Colon (tissue), 2 donors: ENCODE data around the gene SLC23A2.
"Not testable (repeated sequence)": the region's sequence is repeated elsewhere in the genome, so short reads cannot be mapped to it uniquely, and the experiment has no call there.

Source experiments
- FAIRE-seq: peaks from 2 replicates; lab custom pipeline; 2012; peaks lifted over from hg19 to GRCh38; lab: Jason Lieb, UNC
- donor health status: control.
- donor health status: control.

The SLC23A2 gene

GRCh38 chr20:4902788-4903187 lies 98.5 kb downstream of the SLC23A2 start:
- no peak for FAIRE-seq

- no peak for FAIRE-seq
Measured at GRCh38 chr20:4901031-4901818, 100.1 kb downstream of the SLC23A2 start.

GRCh38 chr20:4898282-4899244 lies 102.7 kb downstream of the SLC23A2 start:
- no peak for FAIRE-seq

GRCh38 chr20:4897600-4897999 lies 103.7 kb downstream of the SLC23A2 start:
- FAIRE-seq, result no peak

- FAIRE-seq, result no peak
Measured at GRCh38 chr20:4896971-4897497, 104.3 kb downstream of the SLC23A2 start.

- FAIRE-seq, result no peak
Measured at GRCh38 chr20:4896119-4896702, 105.1 kb downstream of the SLC23A2 start.

- FAIRE-seq, result no peak
Measured at GRCh38 chr20:4894981-4895381, 106.3 kb downstream of the SLC23A2 start.

GRCh38 chr20:4894409-4894808 lies 106.9 kb downstream of the SLC23A2 start:
- no peak for FAIRE-seq

GRCh38 chr20:4893709-4894108 lies 107.6 kb downstream of the SLC23A2 start:
- FAIRE-seq, result no peak

GRCh38 chr20:4891997-4892396 lies 109.3 kb downstream of the SLC23A2 start:
- FAIRE-seq, result no peak

GRCh38 chr20:4891190-4891763 lies 110.0 kb downstream of the SLC23A2 start:
- no peak for FAIRE-seq

GRCh38 chr20:4889446-4889845 lies 111.9 kb downstream of the SLC23A2 start:
- FAIRE-seq, result no peak

GRCh38 chr20:4887586-4887985 lies 113.7 kb downstream of the SLC23A2 start:
- FAIRE-seq, result no peak

GRCh38 chr20:4886771-4887527 lies 114.4 kb downstream of the SLC23A2 start:
- no peak for FAIRE-seq

GRCh38 chr20:4885877-4886276 lies 115.4 kb downstream of the SLC23A2 start:
- FAIRE-seq, result no peak

GRCh38 chr20:4883546-4883945 lies 117.8 kb downstream of the SLC23A2 start:
- no peak for FAIRE-seq

GRCh38 chr20:4883051-4883450 lies 118.3 kb downstream of the SLC23A2 start:
- no peak for FAIRE-seq

- no peak for FAIRE-seq
Measured at GRCh38 chr20:4881006-4881730, 120.1 kb downstream of the SLC23A2 start.

GRCh38 chr20:4880051-4880450 lies 121.3 kb downstream of the SLC23A2 start:
- FAIRE-seq, result no peak

- FAIRE-seq, result not testable (repeated sequence)
Measured at GRCh38 chr20:4878099-4878498, 123.2 kb downstream of the SLC23A2 start.

GRCh38 chr20:4876731-4877130 lies 124.6 kb downstream of the SLC23A2 start:
- FAIRE-seq, result no peak
